ENCODE measurements around the gene STXBP5.
"Not testable (repeated sequence)": the region's sequence is repeated elsewhere in the genome, so short reads cannot be mapped to it uniquely, and the experiment has no call there.

STXBP5 gene

DNA sequence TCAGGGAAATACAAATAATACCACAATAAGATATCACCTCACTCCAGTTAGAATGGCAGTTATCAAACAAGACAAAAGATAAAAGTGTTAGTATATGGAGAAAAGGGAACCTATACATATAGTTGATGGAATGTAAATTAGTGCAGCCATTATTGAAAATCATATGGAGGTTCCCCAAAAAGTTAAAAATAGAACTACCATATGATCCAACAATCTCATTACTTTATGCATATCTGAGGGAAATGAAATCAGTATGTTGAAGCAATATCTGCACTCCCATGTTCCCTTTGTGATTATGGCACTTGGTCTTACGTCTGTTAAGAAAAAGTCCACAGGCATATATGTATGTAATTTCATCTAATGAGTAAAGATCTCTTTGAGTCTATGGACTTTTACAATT, 96.9 kb downstream of the STXBP5 start:
- no peak for ATAC-seq

DNA sequence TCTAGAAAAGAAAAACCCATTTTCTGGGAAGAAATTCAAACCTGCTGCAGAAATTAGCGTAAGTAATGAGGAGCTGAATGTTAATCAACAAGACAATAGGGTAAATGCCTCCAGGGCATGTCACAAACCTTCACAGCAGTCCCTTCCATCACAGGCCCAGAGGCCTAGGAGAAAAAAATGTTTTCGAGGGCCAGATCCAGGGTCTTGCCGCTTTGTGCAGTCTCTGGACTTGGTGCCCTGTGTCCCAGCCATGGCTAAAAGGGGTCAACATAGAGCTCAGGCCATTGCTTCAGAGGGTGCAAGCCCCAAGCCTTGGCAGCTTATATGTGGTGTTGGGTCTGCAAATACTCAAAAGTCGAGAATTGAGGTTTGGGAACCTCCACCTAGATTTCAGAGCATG, 99.8 kb downstream of the STXBP5 start:
- no peak for ATAC-seq

DNA sequence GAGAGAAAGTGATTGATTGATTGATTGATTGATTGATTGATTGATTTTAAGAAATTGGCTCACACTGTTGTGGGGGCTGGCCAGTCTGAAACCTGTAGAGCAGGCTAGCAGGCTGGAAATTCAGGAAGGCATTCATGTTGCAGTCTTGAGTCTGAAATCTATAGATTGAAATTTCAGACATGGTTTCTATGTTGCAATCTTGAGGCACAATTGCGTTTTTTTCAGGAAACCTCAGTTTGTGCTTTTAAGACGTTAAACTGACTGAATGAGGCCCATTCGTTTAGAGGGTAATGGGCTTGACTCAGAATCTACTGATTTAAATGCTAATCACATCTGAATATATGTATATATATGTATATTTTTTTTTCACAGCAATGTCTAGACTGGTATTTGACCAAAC, 106.3 kb downstream of the STXBP5 start:
- ATAC-seq = no peak

DNA sequence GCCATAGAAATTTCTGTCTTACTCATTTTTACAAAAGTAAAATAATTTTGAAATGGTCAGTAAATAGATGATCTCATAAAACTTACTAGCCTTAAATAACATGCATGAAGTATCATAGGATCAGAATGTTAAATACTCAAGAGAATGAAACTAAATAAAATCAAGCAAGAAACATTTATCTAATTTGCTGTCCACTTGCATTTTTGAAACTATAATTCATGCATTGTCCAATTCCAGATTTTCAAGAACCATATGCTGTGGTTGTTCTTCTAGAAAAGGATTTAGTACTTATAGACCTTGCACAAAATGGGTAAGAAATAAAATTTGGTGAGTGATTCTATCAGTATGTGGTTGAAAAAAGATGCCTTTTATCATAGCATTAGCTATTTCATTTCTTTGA, 107.0 kb downstream of the STXBP5 start:
- ATAC-seq = no peak

DNA sequence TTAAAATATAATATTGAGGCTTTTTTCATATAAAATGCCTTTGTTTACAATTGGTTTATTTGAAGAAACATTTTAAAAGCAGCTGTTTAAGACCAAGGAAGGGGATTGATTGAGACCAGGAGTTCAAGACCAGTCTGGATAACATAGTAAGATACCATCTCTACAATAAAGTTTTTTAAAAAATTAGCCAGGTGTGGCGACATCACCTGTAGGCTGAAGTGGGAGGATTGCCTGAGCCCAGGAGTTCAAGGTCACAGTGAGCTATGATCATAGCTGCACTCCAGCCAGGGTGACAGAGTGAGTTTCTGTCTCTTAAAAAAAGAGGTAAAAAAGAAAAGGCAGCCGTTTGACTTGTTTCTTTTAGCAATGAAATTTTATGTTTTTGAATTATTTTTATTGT, 117.0 kb downstream of the STXBP5 start:
- ATAC-seq = no peak

DNA sequence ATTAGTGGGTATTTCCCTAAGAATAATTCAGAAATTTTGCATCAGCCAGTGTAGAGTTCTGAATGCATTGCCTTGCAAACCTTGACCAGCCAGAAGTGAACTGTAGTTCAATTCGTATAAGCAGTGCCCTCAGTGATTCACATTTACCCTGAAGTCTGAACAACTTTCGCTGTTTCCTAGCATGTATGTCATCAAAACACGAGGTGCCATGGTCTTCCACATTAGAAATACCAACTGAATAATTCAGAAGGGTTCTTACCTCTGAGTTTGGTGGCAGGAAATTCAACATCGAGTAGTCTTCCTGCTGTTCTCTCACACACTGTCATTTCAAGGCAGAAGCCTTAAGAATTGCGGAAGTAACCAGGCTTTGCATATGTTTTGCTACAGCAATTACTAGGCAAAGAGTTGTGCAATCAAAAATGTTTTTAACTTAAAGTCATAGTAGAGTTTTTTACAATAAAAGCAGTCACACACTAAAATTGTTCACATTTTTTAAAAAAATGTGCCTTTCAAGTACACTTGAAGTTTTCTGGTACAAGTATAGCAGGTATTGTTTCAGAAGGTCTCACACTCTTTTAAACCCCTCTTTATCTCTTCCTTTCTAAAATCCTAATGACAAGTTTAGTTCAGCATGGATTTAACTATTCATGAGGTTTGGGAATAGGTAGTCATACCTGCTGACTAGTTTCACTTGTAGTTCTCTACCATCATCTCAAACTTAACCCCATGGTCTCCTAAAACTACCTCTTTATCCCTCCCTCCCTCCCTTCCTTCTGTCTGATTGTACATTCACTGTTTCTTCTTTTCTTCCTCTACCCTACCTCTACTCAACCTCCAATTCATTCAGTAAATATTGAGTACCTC, 118.3 kb downstream of the STXBP5 start:
- ATAC-seq = peak; percentile 81 to 85

DNA sequence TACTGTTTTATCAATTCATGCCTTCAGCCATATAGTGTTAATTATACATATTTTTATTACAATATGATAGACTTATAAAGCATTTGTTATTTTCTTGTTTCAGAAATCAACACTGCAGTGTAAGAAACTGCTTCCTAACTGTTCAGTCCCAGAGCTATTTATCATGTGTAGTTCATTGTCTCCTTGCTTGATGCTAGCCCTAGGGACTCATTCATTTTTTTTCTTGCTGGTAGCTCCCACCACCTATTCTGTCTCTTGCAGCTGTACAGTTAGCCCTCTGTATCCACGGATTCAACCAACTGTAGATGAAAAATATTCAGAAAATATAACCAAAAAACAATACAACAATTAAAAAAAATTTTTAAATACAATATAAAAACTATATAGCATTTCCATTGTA, 121.3 kb downstream of the STXBP5 start:
- no peak for ATAC-seq

DNA sequence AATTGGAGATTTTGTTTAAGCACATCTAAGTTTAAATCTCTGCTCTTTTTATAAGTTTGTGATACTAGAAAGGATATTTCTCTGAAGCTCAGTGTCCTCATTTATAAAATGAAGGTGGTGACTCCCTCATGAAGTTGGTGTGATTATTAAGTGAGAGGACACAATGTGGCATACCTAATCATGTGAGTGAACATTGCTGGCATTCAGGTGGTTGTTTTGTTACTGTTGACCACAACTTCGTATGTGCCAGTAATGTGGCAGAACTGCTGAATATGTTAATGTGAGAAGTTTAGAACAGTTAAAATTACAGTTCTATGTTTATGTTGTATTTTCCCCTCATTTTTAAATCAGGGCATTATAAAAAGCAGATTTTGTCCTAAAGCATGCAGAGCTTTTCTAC, 127.2 kb downstream of the STXBP5 start:
- no peak for ATAC-seq

DNA sequence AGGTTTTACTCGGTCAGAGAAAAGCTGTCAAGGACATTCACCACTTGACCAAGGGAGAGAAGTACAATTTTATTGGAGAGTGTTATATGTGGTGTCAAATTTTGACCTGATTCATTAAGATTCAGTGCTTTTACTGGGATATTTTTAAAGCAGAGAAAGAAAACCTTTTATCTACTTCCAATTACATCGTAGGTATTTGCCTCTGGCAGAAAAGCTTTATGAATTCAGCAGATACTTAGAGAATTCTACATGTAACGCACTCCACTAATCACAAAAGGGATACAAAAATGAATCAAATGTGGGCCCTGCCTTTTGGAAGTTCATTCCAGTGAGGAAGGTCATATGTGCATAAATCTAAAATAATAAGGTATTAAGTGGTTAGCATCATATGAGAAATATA, 133.7 kb downstream of the STXBP5 start:
- no peak for ATAC-seq

DNA sequence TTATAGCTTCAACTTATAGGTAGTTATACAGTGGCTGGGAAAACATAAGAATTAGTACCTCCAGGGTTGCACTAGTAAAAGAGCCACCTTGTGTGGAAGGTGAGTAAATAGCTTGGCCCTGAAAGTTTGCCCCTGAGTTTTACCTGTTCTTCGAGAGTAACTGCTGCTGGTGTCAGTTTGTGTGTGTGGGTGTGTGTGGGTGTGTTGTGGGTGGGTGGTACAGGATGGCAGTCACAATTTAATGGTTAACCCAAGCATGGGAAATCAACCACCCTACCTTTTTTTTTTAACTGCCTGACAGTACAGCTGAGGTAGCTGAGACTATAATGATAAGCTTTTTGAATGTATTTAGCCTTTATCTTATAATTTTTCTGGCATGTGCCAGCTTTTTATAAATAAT, 137.3 kb downstream of the STXBP5 start:
- no peak for ATAC-seq

DNA sequence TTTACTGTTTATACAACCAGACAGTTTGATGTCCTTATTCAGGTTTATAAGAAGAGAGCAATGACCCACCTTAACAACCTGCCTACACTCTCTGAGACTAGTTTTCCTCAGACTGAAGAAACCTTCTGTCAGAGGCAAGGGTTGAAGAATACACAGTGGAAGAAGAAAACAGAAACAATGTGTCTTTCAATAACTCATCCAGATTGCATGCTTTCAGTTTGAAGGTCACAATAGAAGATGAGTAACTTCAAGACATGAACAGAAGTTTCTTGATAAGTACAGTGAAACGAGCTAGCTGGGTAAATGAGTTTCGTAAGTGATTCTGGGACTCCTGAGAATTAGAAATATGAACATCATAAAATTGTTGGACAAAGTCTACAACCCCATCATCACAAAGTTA, 141.7 kb downstream of the STXBP5 start:
- ATAC-seq = no peak

DNA sequence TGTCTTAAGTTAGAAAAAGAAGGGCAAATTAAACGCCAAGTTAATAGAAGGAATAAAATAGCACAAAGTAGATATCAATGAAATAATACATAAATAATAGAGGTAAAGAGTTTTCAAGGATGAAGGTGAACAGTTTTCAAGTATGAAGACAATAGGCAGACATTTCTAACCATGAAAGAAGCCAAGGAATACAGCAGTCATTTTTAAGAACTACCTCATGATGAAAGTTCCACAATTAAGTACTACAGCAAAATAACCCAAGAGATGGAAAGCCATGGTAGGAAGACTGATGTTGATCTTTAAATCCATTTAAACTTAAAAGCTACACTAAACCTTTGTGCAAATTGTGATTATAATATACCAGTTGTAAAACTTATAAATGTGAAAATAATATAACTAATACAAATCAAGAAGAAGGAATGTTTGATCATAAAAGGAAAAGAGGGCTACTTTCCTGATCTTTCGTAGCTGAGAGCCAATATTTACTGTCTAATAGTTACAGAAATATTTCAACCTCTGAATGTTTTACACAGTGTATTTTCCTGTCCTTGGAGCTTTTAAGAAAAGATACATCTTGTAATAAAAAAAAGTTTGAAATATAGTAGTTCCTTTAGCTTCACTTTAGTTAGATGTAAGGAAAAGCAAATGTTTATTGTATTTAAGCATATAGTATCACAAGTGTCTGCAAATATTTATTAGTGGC, 143.1 kb downstream of the STXBP5 start:
- ATAC-seq = no peak

DNA sequence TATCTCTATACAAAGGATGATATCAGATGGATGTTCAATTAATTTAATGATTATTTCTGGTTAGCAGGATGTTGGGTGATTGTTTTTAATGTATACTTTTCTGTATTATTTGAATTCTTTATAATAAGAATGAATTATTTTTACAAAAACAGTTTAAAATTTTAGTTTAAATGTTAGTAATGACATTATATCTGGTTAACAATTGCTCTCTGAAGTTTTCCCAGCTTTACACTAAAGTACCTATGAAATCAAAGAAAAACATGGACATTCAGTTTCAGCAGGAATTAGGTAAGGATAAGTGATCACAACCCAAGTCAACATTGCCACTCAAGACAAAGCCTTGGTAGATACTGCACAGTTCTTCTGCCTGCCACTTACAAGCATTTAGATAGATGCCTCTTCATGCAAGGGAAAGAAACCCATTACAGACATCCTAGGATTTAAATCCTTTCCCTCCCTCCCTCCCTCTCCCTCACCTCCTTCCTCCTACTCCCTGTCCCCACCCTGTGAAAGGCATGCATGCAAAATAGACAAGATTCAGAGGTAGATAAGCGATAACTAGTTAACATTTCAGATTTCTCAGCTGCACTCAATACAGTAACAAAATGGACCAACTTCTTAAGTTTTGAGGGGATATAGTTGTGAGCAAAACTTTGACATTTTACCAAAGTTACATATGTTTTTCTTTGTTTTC, 143.8 kb downstream of the STXBP5 start:
- no peak for ATAC-seq

DNA sequence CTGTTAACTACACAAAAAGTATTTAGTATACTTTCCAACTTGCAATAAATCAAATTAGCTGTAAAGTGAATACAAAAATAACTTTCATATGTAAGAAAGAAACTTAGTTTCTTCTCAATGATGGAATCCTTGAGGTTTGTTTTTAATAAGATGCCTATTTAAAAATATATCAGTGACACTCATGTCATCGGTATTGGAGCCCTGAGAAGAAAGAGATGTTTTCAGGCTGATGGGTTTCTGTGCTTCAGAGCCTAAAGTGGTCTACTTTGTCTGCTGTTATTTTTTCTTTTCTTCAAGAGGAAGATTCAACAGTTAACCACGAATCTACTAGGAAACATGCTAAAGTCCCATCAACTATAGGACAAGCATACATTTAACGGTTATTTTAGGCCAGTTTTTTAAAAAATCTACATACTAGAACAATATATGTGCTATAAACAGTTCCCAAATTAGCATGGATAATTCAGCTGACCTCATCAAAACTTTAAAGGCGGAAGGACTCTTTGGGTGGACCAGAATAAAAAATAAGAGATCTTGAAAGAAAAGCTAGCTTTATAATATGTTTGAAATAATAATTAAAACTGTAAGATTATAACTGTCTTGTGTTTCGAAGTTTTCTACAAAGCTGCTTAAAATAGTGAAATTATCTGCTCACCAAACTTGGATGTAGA, 157.2 kb downstream of the STXBP5 start:
- ATAC-seq = no peak

DNA sequence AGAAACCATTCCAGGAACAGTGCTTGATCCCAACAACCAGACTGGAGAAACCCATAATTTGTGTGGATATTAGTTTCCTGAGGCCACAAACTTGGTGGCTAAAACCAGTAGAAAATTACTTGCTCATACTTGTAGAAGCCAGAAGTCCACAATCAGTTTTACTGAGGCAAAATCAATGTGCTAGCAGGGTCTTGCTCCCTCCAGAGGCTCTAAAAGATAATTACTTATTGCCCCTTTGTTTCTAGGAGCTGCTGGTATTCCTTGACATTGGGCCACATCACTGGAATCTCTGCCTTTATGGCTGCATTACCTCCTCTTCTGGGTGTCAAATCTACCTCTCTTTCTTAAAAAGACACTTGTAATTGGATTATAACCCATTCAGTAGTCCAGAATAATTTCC, 162.1 kb downstream of the STXBP5 start:
- ATAC-seq = no peak

DNA sequence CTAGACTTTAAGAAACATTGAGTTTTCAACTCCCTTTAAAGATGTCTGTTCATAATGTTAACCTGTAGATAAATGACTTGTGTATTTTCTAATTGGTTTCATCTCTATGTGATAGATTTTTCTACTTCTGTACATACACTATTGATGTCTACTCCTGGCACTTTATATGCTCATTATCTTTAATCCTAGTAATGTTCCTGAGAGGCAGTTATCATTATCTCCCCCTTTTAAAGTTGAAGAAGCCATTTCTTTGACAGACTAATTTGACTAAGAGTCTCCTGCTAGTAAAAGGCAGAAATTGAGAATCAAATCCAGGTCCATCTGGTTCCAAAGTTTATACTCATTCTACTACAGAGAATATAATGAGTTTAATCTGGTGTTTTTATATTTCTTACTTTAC, 167.1 kb downstream of the STXBP5 start:
- no peak for ATAC-seq

DNA sequence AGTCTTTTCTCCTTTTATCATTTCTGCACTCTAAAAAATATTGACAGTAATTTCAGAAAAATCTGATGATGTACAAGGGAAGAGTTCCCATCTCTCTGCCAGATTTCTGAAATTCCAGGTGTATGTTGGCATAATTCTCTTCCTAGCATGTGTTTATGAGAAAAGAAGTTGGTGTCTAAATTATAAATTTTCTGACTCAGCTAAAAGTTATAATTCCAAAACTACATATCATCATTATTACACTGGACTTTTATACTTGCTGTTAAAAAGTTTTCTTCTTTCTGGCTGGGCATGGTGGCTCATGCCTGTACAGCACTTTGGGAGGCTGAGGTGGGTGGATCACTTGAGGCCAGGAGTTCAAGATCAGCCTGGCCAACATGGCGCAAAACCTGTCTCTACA, 168.6 kb downstream of the STXBP5 start:
- ATAC-seq = no peak

DNA sequence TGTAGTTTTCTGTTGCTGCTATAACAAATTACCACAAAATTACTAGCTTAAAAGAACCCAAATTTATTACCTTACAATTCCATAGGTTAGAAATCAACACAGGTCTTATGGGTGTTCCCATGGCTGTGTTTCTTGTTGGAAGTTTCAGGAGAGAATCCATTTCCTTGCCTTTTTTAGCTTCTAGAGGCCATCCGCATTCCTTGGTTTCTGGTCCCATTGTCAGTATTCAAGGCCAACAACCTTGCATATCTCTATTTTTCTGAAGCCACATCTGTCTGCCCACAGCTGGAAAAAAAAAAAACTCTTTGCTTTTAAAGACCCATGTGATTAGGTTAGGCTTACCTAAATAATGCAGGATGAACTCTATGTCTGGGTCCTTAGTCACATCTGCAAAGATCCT, 174.6 kb downstream of the STXBP5 start:
- no peak for ATAC-seq

DNA sequence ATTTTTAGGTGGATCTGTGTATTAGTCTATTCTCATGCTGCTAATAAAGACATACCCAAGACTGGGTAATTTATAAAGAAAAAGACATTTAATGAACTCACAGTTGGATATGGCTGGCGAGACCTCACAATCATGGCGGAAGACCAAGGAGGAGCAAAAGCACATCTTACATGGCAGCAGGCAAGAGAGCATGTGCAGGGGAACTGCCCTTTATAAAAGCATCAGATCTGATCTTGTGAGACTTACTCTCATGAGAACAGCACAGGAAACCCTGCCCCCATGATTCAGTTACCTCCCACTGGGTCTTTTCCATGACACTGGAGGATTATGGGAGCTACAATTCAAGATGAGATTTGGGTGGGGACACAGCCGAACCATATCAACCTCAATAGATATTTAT, 176.6 kb downstream of the STXBP5 start:
- not testable (repeated sequence) for ATAC-seq

DNA sequence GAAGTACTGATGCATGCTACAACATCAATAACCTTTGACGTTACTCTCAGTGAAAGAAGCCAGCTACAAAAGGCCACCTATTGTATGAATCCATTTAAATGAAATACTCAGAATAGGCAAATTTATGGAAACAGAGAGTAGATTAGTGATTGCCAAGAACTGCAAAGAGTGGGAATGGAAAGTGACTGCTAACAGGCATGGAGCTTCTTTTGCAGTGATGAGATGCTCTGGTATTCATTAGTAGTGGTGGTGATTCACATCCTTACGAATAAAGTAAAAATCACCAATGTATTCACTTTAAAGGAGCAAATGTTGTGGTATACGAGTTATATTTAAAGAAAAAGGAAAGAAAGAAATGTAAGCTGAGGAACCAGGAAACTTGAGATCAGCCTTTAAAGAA, 177.5 kb downstream of the STXBP5 start:
- ATAC-seq = no peak

DNA sequence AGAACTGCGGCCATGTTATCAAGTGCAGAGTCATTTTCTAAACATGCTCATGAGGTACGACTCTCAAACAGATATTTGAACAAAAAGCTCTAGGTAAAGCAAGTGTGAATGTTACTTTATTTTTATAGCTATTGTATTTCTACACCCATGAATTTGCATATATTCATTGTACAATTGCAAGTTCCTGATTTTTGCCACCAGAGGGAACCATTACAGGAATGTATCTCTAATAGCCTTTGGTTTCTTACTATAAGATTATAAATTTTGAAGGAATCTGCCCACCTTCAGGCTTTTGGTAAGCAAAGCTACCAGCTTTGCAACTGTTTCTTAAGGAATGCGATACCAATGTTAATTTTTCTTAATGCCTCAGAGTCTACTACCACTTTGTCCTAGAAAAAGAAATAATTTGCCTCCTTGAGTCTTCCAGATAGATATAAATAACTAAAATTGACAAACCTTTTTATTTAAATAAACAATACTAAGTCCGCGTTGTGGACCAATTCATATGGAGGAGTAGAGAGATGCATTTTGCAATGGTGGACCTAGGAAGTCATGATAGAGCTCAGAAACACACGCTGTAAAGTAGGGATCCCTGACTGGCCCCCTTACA, 178.8 kb downstream of the STXBP5 start:
- ATAC-seq = no peak

DNA sequence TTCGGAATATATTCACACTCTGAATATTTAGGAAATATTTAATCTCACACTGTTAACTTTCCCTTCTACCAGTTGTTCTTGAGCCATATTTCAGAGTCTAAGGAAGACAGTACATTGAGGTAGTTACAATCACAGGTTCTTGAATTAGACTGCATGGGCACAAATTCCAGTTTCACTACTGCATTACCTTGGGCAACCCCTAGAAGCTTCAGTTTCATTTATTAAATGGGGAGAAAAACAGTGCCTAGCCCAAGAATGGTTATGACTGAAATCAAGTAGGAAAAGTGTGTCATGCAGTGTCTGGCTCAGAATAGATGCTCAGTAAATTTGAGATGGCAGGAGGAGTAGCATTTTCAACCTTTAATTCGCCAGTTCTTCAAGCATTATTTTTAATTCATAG, 179.8 kb downstream of the STXBP5 start:
- peak in 1 of 2 donors; percentile 45 for ATAC-seq
